ENCODE data around the gene SRRM5. TPM values are rescaled to one million over a fixed set of nuclear protein-coding genes. Genes with fewer than 3 reads are reported as not detected.
A peak's percentile ranks its signal among the peaks of the same experiment; 100 is the strongest.

SRRM5 gene
- total and polyA plus RNA-seq, 4 donors, result 0.10 to 2.5 (median 0.69) TPM

DNA sequence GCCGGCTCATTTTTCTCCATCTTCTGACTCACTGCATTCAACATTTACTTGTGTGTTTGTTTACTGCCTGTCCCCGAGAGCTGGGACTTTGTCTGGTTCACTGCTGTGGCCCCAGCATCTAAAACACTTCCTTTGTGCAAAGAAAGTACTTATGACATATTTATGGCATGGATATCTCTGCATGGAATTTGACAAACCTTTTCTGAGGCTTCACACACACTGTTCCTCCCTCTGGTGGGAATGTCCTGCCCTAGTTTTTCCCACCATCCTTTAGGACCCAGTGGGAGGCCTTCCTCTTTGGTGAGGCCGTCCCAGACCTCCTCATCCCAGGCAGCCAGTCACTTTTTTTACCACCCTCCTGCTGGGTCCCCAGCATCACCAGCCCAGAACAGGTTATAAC is 1.4 kb upstream of the SRRM5 start:
- Histone ChIP-seq H3K27ac (ENCODE audit: low read depth, low read length) (no peak overlapping the region), H3K27me3 (ENCODE audit: control insufficient read depth, insufficient read depth, low read length) (no peaks in the 10 kb centered on the region), H3K4me1 (ENCODE audit: control insufficient read depth, insufficient read depth, low read length) (peaks cover 5% of the 10 kb centered on the region), H3K9me3 (ENCODE audit: control insufficient read depth, insufficient read depth, low read length) (no peaks in the 10 kb centered on the region), H3K36me3 (ENCODE audit: control insufficient read depth, insufficient read depth, low read length) (peaks cover 81% of the 10 kb centered on the region), H3K4me3 (ENCODE audit: low read depth, low read length) (no peak overlapping the region)
- no peak for DNase-seq (ENCODE audit: low read depth in 4 of 6, low spot score in 6 of 6)
- WGBS (ENCODE audit: insufficient coverage), result 25% methylated on average over 1 of the region's 3 CpGs

DNA sequence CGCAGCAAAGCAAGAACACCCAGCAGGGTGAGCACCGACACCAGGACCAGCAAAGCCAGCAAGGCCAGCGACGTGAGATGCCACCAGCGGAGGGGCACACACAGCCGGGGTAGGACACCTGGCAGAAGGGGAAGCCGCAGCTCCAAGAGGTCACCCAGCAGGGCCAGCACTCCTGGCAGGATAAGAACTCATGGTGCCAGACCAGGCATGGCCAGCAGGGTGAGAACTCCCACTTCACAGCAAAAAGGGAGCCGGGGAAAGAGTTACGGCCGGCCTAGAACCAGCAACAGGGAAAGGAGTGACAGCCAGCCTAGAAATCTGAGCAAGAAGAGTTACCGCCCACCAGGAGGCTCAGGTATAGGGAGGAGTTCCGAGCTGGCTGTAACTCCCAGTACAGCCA is 486 bp downstream of the SRRM5 start:
- Histone ChIP-seq H3K4me3 (ENCODE audit: low read depth, low read length) (no peak overlapping the region), H3K9me3 (ENCODE audit: control insufficient read depth, insufficient read depth, low read length) (no peaks in the 10 kb centered on the region), H3K4me1 (ENCODE audit: control insufficient read depth, insufficient read depth, low read length) (peaks cover 8% of the 10 kb centered on the region), H3K36me3 (ENCODE audit: control insufficient read depth, insufficient read depth, low read length) (peaks cover 70% of the 10 kb centered on the region), H3K27ac (ENCODE audit: low read depth, low read length) (no peak overlapping the region), H3K27me3 (ENCODE audit: control insufficient read depth, insufficient read depth, low read length) (no peaks in the 10 kb centered on the region)
- 95% methylated on average over 10 of the region's 12 CpGs for WGBS (ENCODE audit: insufficient coverage)
- DNase-seq (ENCODE audit: low read depth in 4 of 6, low spot score in 6 of 6), result no peak

DNA sequence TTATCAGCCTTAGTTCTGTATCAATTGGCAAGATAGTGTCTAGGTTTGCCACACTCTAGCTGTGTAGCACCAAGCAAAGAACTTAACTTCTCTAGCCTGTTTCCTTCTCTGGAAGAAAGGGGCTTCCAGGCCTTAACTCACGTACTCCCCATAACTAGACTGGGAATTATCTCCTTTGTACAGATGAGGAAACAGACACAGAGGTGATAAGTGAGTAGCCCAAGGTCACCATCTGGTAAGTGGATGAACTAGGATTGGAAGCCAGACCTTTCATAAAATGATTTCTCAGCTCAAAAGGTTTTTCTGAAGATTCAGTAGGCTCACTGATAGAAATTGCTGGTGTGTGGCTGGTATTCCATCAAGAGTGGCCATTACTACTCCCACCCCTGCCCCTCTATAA is 4.4 kb downstream of the SRRM5 start:
- Histone ChIP-seq H3K36me3 (ENCODE audit: control insufficient read depth, insufficient read depth, low read length) (peaks cover 44% of the 10 kb centered on the region), H3K4me3 (ENCODE audit: low read depth, low read length) (no peak overlapping the region), H3K27ac (ENCODE audit: low read depth, low read length) (no peak overlapping the region), H3K4me1 (ENCODE audit: control insufficient read depth, insufficient read depth, low read length) (peaks cover 27% of the 10 kb centered on the region), H3K27me3 (ENCODE audit: control insufficient read depth, insufficient read depth, low read length) (no peaks in the 10 kb centered on the region), H3K9me3 (ENCODE audit: control insufficient read depth, insufficient read depth, low read length) (no peaks in the 10 kb centered on the region)
- no CpG with 5 or more reads among the region's 1 CpG for WGBS (ENCODE audit: insufficient coverage)
- no peak for DNase-seq (ENCODE audit: low read depth in 4 of 6, low spot score in 6 of 6)

DNA sequence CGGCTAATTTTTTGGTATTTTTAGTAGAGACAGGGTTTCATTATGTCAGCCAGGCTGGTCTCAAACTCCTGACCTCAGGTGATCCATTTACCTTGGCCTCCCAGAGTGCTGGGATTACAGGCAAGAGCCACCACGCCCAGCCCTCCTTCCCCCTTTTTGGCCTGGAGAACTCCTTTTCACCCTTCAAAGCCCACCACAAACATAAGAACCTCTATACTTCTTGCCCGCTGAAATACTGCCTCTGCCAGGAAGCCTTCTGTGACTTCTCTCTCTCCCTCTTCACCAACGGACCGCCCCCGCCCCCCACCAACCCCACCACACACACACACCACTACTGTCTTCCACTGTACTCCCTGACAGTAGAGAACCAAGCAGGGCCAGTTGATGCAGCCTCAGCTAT is 5.1 kb downstream of the SRRM5 start:
- Histone ChIP-seq H3K27me3 (ENCODE audit: control insufficient read depth, insufficient read depth, low read length) (no peaks in the 10 kb centered on the region), H3K36me3 (ENCODE audit: control insufficient read depth, insufficient read depth, low read length) (peaks cover 38% of the 10 kb centered on the region), H3K27ac (ENCODE audit: low read depth, low read length) (no peak overlapping the region), H3K4me1 (ENCODE audit: control insufficient read depth, insufficient read depth, low read length) (peaks cover 27% of the 10 kb centered on the region), H3K4me3 (ENCODE audit: low read depth, low read length) (no peak overlapping the region), H3K9me3 (ENCODE audit: control insufficient read depth, insufficient read depth, low read length) (no peaks in the 10 kb centered on the region)
- DNase-seq (ENCODE audit: low read depth in 4 of 6, low spot score in 6 of 6), result no peak
- 88% methylated on average over 5 of the region's 6 CpGs for WGBS (ENCODE audit: insufficient coverage)

DNA sequence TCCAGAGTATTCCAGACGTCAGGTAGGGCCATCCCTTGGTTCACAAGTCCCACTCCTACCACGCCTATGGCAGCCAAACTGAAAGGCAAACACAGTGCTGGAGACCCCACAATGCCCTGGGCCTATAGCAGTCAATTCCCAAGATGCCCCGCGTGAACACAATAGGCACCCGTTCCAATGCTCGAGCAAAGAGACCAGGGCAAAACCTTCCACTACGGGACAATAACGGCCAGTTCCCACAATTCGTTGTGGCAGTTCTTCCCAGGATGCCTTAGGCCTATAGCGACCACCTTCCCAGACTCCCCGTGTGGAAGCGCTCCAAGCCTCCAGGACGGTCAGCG is 7.0 kb downstream of the SRRM5 start:
- Histone ChIP-seq H3K9me3 (ENCODE audit: control insufficient read depth, insufficient read depth, low read length) (no peaks in the 10 kb centered on the region), H3K4me1 (ENCODE audit: control insufficient read depth, insufficient read depth, low read length) (peaks cover 27% of the 10 kb centered on the region), H3K36me3 (ENCODE audit: control insufficient read depth, insufficient read depth, low read length) (peaks cover 38% of the 10 kb centered on the region), H3K4me3 (ENCODE audit: low read depth, low read length) (peak overlapping the region; percentile 82), H3K27me3 (ENCODE audit: control insufficient read depth, insufficient read depth, low read length) (no peaks in the 10 kb centered on the region), H3K27ac (ENCODE audit: low read depth, low read length) (peak overlapping the region; percentile 98)
- WGBS (ENCODE audit: insufficient coverage), result 1% methylated on average over 14 of the region's 14 CpGs
- peak in 2 of 6 donors; percentile 83 to 88 for DNase-seq (ENCODE audit: low read depth in 4 of 6, low spot score in 6 of 6)

DNA sequence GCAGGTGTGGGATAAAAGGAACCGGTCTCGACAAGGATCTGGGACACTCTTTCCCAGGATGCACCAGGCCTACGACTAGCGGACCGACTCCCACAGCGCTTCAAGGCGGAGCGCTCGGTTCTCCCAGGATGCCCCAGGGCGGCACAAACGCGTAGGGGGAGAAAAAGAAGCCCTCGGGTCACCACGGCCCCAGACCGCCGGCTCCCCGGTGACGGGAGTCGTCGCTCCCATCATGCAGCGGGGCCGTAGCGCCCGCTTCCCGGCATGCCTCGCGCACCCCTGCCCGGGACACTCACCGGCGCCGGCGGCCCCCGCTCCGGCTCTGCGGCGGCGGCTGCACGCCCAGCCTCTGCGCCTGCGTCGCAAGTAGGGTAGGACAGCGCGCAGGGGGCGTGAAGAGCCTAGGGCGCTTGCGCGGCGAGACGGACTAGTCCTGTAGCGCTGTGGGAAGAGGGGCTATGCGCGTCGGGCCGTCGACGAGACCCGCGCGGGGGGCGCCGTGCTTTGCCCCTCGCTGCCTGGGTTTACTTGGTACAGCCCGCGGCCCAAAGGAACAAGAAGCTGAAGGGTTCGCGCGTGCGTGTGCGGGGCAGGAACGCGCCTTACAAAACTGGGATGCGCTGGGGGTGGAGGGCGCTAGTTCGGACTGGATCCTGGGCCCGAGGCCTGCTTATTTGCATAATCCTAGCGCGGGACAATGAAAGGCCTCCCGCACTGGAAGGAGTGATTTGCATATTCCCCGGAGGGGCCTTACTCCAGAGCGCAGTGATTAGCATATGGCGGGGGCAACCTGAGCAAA is 7.6 kb downstream of the SRRM5 start, which contains the start of gene ZNF428:
Gene ZNF428 (minus strand): TSS at position 368 of the 799 bp plus-strand sequence. CDS start 5,325 bp downstream, outside the sequence.
- no peaks in the 10 kb centered on the region for H3K27me3 ChIP-seq (ENCODE audit: control insufficient read depth, insufficient read depth, low read length)

DNA sequence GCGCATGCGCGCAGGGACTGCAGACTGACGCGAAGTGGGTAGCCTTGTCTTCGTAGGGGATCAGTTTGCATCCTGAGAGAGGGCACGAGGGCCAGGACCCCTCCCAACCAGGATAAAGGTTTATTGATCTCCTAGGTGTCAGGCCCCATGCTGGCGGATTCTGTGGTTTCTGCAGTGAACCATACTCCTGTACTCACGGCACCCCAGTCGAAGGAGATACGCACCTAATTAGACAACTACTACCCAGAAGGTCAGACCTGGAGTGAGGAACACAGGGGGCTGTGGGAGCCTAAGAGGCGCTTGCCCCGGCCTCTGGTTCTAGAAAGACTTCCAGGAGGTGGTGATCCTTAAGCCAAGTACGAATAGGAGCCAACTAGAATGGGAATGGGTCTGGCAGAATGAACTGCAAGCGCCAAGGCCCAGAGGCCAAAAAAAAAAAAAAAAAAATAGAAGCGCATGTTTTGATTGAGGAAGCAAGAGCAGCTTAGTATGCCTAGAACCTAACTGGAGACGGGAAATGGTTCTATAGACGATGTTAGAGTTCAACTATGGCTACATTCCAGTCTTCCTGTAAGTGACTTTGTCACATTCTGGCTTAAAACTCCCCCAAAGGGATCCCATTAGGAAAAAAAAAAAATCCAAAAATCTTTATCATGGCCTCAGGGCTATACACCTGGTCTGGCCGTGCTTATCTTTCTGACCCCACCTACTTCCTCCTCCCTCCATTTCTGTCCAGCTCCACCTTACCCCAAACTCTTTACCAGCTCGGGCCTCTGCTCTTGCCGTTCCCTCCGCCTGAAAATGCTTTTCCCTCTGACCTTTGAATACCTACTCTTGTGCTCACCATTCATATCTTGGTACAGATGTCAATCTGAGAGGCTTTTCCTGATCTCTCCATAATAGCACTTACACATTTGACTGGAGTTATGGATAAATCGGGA is 8.4 kb downstream of the SRRM5 start:
- DNase-seq (ENCODE audit: low read depth in 4 of 6, low spot score in 6 of 6), result no peak
- WGBS (ENCODE audit: insufficient coverage), result 37% methylated on average over 16 of the region's 23 CpGs

More for the DNA sequence above, 7.6 kb downstream of the SRRM5 start, which contains the start of gene ZNF428:
- Histone ChIP-seq H3K9me3 (ENCODE audit: control insufficient read depth, insufficient read depth, low read length) (no peaks in the 10 kb centered on the region), H3K4me3 (ENCODE audit: low read depth, low read length) (peak within 1 kb of the TSS; percentile 82), H3K27ac (ENCODE audit: low read depth, low read length) (peak within 1 kb of the TSS; percentile 98), H3K4me1 (ENCODE audit: control insufficient read depth, insufficient read depth, low read length) (peaks cover 27% of the 10 kb centered on the region), H3K36me3 (ENCODE audit: control insufficient read depth, insufficient read depth, low read length) (peaks cover 38% of the 10 kb centered on the region)
- under 1% methylated on average over 81 of the region's 81 CpGs for WGBS (ENCODE audit: insufficient coverage)
- DNase-seq (ENCODE audit: low read depth in 4 of 6, low spot score in 6 of 6), result peak; percentile 85 to 99 (median 93)

DNA sequence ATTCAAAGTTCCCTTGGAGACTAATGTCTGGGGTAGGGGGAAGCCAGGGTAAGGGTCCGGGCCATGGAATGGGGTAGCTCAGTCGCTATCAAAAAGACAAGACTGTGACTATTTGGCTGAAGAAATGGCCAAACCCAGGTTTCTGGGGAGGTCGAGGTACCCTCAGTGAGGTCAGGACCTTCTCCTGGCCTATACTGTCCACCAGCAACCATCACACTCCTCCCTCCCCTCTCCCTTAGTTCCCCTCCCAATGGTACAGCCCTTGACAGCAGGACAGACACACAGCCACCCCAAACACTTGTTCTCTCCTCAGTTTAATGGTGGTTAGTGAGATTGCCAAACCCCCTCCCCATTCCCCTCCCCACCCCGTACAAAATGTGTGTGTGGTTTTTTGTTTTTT is 10.2 kb downstream of the SRRM5 start:
- no peaks in the 10 kb centered on the region for H3K27me3 ChIP-seq (ENCODE audit: control insufficient read depth, insufficient read depth, low read length)
- H3K9me3 ChIP-seq (ENCODE audit: control insufficient read depth, insufficient read depth, low read length), result no peaks in the 10 kb centered on the region
- peaks cover 30% of the 10 kb centered on the region for H3K4me1 ChIP-seq (ENCODE audit: control insufficient read depth, insufficient read depth, low read length)
- H3K27ac ChIP-seq (ENCODE audit: low read depth, low read length), result no peak overlapping the region
- peaks cover 53% of the 10 kb centered on the region for H3K36me3 ChIP-seq (ENCODE audit: control insufficient read depth, insufficient read depth, low read length)
- 86% methylated on average over 1 of the region's 4 CpGs for WGBS (ENCODE audit: insufficient coverage)
- no peak for DNase-seq (ENCODE audit: low read depth in 4 of 6, low spot score in 6 of 6)
- H3K4me3 ChIP-seq (ENCODE audit: low read depth, low read length), result no peak overlapping the region

More for the DNA sequence above, 8.4 kb downstream of the SRRM5 start:
- Histone ChIP-seq H3K9me3 (ENCODE audit: control insufficient read depth, insufficient read depth, low read length) (no peaks in the 10 kb centered on the region), H3K27me3 (ENCODE audit: control insufficient read depth, insufficient read depth, low read length) (no peaks in the 10 kb centered on the region), H3K4me3 (ENCODE audit: low read depth, low read length) (peak overlapping the region; percentile 82), H3K27ac (ENCODE audit: low read depth, low read length) (peak overlapping the region; percentile 98), H3K36me3 (ENCODE audit: control insufficient read depth, insufficient read depth, low read length) (peaks cover 40% of the 10 kb centered on the region), H3K4me1 (ENCODE audit: control insufficient read depth, insufficient read depth, low read length) (peaks cover 27% of the 10 kb centered on the region)

DNA sequence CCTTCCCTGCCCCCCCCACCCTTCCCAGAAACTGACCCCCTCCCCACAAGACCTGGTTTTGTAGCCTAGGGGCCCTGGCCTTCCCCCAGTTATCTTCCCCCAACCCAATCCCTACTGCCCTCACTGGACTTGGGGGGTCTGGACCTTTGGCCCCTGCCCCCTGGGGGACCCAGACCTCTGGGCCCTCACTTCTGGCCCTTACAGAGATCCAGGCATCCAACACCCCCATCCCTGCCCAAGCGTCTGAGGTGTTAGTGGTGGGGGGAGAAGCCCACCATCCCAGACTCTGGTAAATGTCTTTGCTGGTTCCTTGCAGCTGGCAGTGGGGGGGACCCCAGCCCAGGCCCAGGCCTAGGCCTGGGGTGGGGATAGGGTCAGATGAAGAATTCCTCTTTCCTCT is 11.1 kb downstream of the SRRM5 start:
- H3K4me1 ChIP-seq (ENCODE audit: control insufficient read depth, insufficient read depth, low read length), result peaks cover 29% of the 10 kb centered on the region
- no peak overlapping the region for H3K4me3 ChIP-seq (ENCODE audit: low read depth, low read length)
- DNase-seq (ENCODE audit: low read depth in 4 of 6, low spot score in 6 of 6), result no peak
- no peak overlapping the region for H3K27ac ChIP-seq (ENCODE audit: low read depth, low read length)
- no peaks in the 10 kb centered on the region for H3K9me3 ChIP-seq (ENCODE audit: control insufficient read depth, insufficient read depth, low read length)
- H3K27me3 ChIP-seq (ENCODE audit: control insufficient read depth, insufficient read depth, low read length), result no peaks in the 10 kb centered on the region
- WGBS (ENCODE audit: insufficient coverage), result no CpG with 5 or more reads among the region's 1 CpG
- peaks cover 60% of the 10 kb centered on the region for H3K36me3 ChIP-seq (ENCODE audit: control insufficient read depth, insufficient read depth, low read length)
